ENCODE measurements around the gene SLC30A4. TPM values are rescaled to one million over a fixed set of nuclear protein-coding genes. Genes with fewer than 3 reads are reported as not detected.
A peak's percentile ranks its signal among the peaks of the same experiment; 100 is the strongest.

SLC30A4 gene, protein sequence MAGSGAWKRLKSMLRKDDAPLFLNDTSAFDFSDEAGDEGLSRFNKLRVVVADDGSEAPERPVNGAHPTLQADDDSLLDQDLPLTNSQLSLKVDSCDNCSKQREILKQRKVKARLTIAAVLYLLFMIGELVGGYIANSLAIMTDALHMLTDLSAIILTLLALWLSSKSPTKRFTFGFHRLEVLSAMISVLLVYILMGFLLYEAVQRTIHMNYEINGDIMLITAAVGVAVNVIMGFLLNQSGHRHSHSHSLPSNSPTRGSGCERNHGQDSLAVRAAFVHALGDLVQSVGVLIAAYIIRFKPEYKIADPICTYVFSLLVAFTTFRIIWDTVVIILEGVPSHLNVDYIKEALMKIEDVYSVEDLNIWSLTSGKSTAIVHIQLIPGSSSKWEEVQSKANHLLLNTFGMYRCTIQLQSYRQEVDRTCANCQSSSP
- 6.7 and 7.7 TPM in 2 replicates for total RNA-seq
- long read RNA-seq, partial matches to known transcripts: 1 of 2 reads
- long read RNA-seq, other reads (novel, unspliced or antisense): 1 of 2 reads

DNA sequence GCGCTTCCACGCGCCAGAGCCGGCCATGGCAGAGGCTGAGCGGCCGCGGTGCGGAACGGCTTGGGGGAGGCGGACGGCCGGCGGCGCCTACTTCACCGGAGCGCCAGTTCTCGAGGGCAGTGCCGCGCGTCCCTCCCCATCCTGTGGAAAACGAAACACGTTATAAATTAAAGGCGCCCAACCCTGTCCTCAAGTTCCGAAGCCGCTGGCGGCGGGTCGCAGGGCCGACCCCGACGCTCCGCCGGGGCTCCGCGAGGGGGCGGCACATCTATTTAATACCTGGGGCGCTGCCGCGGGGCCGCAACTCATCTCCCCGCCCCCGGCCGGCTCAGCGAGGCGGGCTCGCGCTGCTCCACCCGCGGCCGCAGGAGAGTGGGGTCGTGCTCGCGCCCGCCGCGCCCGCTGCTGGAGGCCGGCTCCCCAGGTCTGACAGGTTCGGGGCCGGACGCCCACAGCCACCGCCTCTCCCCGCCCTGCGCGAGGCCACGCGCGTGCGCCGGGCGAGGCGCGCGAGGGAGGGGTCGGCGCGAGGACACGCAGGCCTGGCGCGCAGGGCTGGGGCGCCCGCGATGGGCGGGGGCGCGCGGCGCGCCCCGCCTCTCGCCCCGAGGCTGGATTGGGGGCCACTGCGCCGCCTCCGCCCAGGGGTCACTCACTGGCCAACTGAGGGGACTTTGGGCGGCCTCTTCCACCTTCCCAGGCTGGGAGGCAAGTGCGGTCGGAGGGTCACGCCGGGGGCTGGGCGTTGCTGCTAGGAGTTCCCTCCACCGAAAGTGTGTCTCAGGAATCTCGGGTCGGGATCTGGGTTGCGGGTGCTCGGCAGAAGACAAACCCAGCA is at the start of gene SLC30A4:
Gene SLC30A4, minus strand, starts transcription at position 428 of the 838 bp plus-strand sequence. Its CDS starts 401 bp downstream, at position 27.
- H3K27me3 Mint-ChIP-seq: no peaks in the 10 kb centered on the region
- peak within 1 kb of the TSS; percentile 94 for H3K27ac Mint-ChIP-seq
- DNase-seq (ENCODE audit: low spot score, unreplicated experiment): peak; percentile 58
- peak within 1 kb of the TSS; percentile 88 for H3K4me3 Mint-ChIP-seq (ENCODE audit: low read depth)
- peaks cover 15% of the 10 kb centered on the region for H3K4me1 Mint-ChIP-seq (ENCODE audit: low read depth)
- peaks cover 4% of the 10 kb centered on the region for H3K36me3 Mint-ChIP-seq (ENCODE audit: insufficient read depth)
- TF ChIP-seq, protein P1, sequence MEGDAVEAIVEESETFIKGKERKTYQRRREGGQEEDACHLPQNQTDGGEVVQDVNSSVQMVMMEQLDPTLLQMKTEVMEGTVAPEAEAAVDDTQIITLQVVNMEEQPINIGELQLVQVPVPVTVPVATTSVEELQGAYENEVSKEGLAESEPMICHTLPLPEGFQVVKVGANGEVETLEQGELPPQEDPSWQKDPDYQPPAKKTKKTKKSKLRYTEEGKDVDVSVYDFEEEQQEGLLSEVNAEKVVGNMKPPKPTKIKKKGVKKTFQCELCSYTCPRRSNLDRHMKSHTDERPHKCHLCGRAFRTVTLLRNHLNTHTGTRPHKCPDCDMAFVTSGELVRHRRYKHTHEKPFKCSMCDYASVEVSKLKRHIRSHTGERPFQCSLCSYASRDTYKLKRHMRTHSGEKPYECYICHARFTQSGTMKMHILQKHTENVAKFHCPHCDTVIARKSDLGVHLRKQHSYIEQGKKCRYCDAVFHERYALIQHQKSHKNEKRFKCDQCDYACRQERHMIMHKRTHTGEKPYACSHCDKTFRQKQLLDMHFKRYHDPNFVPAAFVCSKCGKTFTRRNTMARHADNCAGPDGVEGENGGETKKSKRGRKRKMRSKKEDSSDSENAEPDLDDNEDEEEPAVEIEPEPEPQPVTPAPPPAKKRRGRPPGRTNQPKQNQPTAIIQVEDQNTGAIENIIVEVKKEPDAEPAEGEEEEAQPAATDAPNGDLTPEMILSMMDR (IDR thresholded peaks at IDR 0.05; ENCODE audit: unreplicated experiment): peak; percentile 59
- H3K9me3 Mint-ChIP-seq (ENCODE audit: low read depth): no peaks in the 10 kb centered on the region

- Mint-ChIP-seq H3K27ac (no peak overlapping the region), H3K36me3 (ENCODE audit: insufficient read depth) (no peaks in the 10 kb centered on the region), H3K4me3 (ENCODE audit: low read depth) (no peak overlapping the region), H3K4me1 (ENCODE audit: low read depth) (no peaks in the 10 kb centered on the region), H3K9me3 (ENCODE audit: low read depth) (no peaks in the 10 kb centered on the region), H3K27me3 (peaks cover 14% of the 10 kb centered on the region)
- TF ChIP-seq, protein P1 (IDR thresholded peaks at IDR 0.05; ENCODE audit: unreplicated experiment): no peak
- DNase-seq (ENCODE audit: low spot score, unreplicated experiment): no peak
These were observed 33.5 kb upstream of the SLC30A4 start for GRCh38 chr15:45555934-45556608.

DNA sequence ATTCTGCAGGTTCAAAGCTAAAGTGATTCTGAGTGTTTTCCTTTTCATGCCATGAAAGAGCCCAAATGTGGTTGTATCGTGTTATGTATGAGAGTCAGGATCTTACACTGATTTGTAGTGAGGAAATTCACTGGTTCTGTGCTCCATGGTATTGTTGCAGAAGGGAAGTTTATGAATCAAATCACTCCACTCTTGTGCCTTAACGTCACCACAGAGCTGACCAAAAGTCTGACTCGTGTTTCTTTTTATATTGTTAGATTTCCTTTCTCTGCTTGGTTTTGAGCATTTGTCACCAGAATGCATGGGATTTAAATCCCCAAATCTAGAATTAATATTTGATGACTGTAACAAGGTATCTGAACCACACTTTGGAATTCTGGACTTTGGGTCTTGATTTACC is 29.1 kb upstream of the SLC30A4 start:
- H3K9me3 Mint-ChIP-seq (ENCODE audit: low read depth): no peaks in the 10 kb centered on the region
- no peaks in the 10 kb centered on the region for H3K4me1 Mint-ChIP-seq (ENCODE audit: low read depth)
- no peaks in the 10 kb centered on the region for H3K36me3 Mint-ChIP-seq (ENCODE audit: insufficient read depth)
- H3K4me3 Mint-ChIP-seq (ENCODE audit: low read depth): no peak overlapping the region
- H3K27ac Mint-ChIP-seq: no peak overlapping the region
- no peak for DNase-seq (ENCODE audit: low spot score, unreplicated experiment)
- TF ChIP-seq, protein P1 (IDR thresholded peaks at IDR 0.05; ENCODE audit: unreplicated experiment): no peak
- peaks cover 8% of the 10 kb centered on the region for H3K27me3 Mint-ChIP-seq

- no peaks in the 10 kb centered on the region for H3K4me1 Mint-ChIP-seq (ENCODE audit: low read depth)
- H3K27me3 Mint-ChIP-seq: peaks cover 5% of the 10 kb centered on the region
- H3K9me3 Mint-ChIP-seq (ENCODE audit: low read depth): no peaks in the 10 kb centered on the region
- H3K36me3 Mint-ChIP-seq (ENCODE audit: insufficient read depth): no peaks in the 10 kb centered on the region
- TF ChIP-seq, protein P1 (IDR thresholded peaks at IDR 0.05; ENCODE audit: unreplicated experiment): no peak
- no peak overlapping the region for H3K4me3 Mint-ChIP-seq (ENCODE audit: low read depth)
- DNase-seq (ENCODE audit: low spot score, unreplicated experiment): no peak
- no peak overlapping the region for H3K27ac Mint-ChIP-seq
These were observed 27.9 kb upstream of the SLC30A4 start for GRCh38 chr15:45550436-45550835.
